DOHH2 (cell line): Measurements from ENCODE around the gene EPHB3.

ENCODE experiments used
- H3F3A ChIP-seq: fragments of 200-600 bp; sonication (generic), shearing (Covaris generic); 2 replicates; pipeline ENCODE4 v1.6.0; 2016; ENCODE audit warnings: antibody characterized with exemption, mild to moderate bottlenecking; ENCODE audit not compliant: control insufficient read depth, insufficient read depth
- H3K27ac ChIP-seq: fragments of 200-600 bp; sonication (generic); 2 replicates; pipeline ENCODE4 v1.5.1; 2014; ENCODE audit warnings: low read depth, mild to moderate bottlenecking, low read length, moderate library complexity
- H3K27me3 ChIP-seq: fragments of 200-600 bp; sonication (generic); 2 replicates; pipeline ENCODE4 v1.6.1; 2014; ENCODE audit warnings: mild to moderate bottlenecking, low read length, mixed read lengths; ENCODE audit not compliant: control insufficient read depth
- H3K36me3 ChIP-seq: fragments of 200-600 bp; sonication (generic); 2 replicates; pipeline ENCODE4 v1.6.1; 2014; ENCODE audit warnings: mild to moderate bottlenecking, low read length, moderate library complexity, mixed read lengths; ENCODE audit not compliant: control insufficient read depth
- H3K4me1 ChIP-seq: fragments of 200-600 bp; sonication (generic); 2 replicates; pipeline ENCODE4 v1.6.1; 2014; ENCODE audit warnings: mild to moderate bottlenecking, low read length, mixed read lengths; ENCODE audit not compliant: control insufficient read depth
- H3K4me2 ChIP-seq: fragments of 200-600 bp; sonication (generic); 2 replicates; pipeline ENCODE4 v1.6.0; 2014; ENCODE audit warnings: mild to moderate bottlenecking, low read length, moderate library complexity
- H3K4me3 ChIP-seq: fragments of 200-600 bp; sonication (generic); 2 replicates; pipeline ENCODE4 v1.5.1; 2014; ENCODE audit warnings: mild to moderate bottlenecking, low read length, mixed read lengths
- H3K79me2 ChIP-seq: fragments of 200-600 bp; sonication (generic); 2 replicates; pipeline ENCODE4 v1.6.1; 2014; ENCODE audit warnings: mild to moderate bottlenecking, low read length, mixed read lengths; ENCODE audit not compliant: control insufficient read depth
- H3K9me2 ChIP-seq: fragments of 200-600 bp; sonication (generic); replicated peaks from 2 replicates; pipeline ENCODE4 v1.6.1; 2014; ENCODE audit warnings: mild to moderate bottlenecking, low read length, mixed read lengths; ENCODE audit not compliant: control insufficient read depth
- H3K9me3 ChIP-seq: fragments of 200-600 bp; sonication (generic); 2 replicates; pipeline ENCODE4 v1.6.1; 2014; ENCODE audit warnings: antibody characterized with exemption, low read length, mixed read lengths; ENCODE audit not compliant: control insufficient read depth, insufficient read depth
- H4K20me1 ChIP-seq: fragments of 200-600 bp; sonication (generic); 2 replicates; pipeline ENCODE4 v1.6.0; 2014; ENCODE audit warnings: low read depth, mild to moderate bottlenecking, antibody characterized with exemption, low read length, moderate library complexity; ENCODE audit not compliant: control insufficient read depth, insufficient read depth
- CTCF ChIP-seq: fragments of 200-600 bp; sonication (generic); IDR thresholded peaks from one replicate; pipeline ENCODE4 v1.5.1; 2014; ENCODE audit warnings: antibody characterized with exemption, mild to moderate bottlenecking, low read depth, low read length; ENCODE audit not compliant: poor library complexity, severe bottlenecking
- EZH2phosphoT487 ChIP-seq: fragments of 200-600 bp; sonication (generic); IDR thresholded peaks from 2 replicates; pipeline ENCODE4 v1.6.1; 2017; ENCODE audit warnings: borderline replicate concordance, mild to moderate bottlenecking, antibody characterized with exemption, low read length, moderate library complexity, mixed read lengths

Gene EPHB3

DNA sequence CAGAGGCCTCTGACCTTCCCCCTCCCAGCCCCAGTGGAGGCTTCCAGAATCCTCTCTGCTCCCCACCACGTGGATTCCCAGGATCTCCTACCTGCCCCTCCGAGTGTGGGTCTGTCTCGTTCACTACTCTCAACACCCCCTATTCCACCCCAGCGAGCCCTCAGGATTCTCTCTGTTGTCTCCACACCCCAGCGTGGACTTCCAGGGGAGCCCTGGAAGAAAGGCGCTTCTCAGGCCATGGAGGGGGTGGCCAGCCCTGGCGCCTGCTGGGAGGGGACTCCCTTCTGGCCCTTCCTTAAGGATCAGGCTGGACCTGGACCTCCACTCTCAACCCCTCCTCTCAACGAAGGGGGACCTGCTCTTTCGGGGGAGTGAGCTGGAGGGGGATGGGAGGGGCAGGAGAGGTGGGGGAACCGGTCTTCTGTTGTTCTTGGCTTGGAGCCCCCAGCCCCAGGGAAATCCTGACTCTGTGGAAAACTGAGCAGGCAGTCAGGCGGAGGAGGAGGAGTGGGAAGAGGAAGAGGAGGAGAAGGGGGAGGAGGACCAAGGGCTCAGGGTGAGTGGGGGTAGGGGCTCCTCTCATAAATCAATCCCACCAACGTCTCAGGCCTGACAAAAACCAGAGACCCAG lies 32.9 kb downstream of the EPHB3 start:
- H3K9me3 ChIP-seq, result no peaks in the 10 kb centered on the region
- no peaks in the 10 kb centered on the region for H3K79me2 ChIP-seq
- H3K9me2 ChIP-seq, result no peaks in the 10 kb centered on the region
- no peak overlapping the region for H3K4me2 ChIP-seq
- H3K36me3 ChIP-seq, result no peaks in the 10 kb centered on the region
- no peaks in the 10 kb centered on the region for H3K4me1 ChIP-seq
- no peaks in the 10 kb centered on the region for H4K20me1 ChIP-seq
- no peaks in the 10 kb centered on the region for H3F3A ChIP-seq
- H3K27me3 ChIP-seq, result no peaks in the 10 kb centered on the region
- H3K4me3 ChIP-seq, result no peak overlapping the region
- H3K27ac ChIP-seq, result no peak overlapping the region
- TF ChIP-seq EZH2phosphoT487, result no peak
- TF ChIP-seq CTCF, result no peak

- Histone ChIP-seq H3K27ac (no peak overlapping the region), H3K9me3 (no peaks in the 10 kb centered on the region), H3K79me2 (no peaks in the 10 kb centered on the region), H3K36me3 (no peaks in the 10 kb centered on the region), H3F3A (no peaks in the 10 kb centered on the region), H3K4me3 (no peak overlapping the region), H3K4me2 (no peak overlapping the region), H3K9me2 (no peaks in the 10 kb centered on the region), H4K20me1 (no peaks in the 10 kb centered on the region), H3K4me1 (no peaks in the 10 kb centered on the region), H3K27me3 (no peaks in the 10 kb centered on the region)
- no peak for TF ChIP-seq EZH2phosphoT487
- no peak for TF ChIP-seq CTCF
These were observed 34.1 kb downstream of the EPHB3 start for GRCh38 chr3:184595726-184596125.

- Histone ChIP-seq H3K9me3 (no peaks in the 10 kb centered on the region), H4K20me1 (no peaks in the 10 kb centered on the region), H3K36me3 (no peaks in the 10 kb centered on the region), H3F3A (no peaks in the 10 kb centered on the region), H3K9me2 (no peaks in the 10 kb centered on the region), H3K4me2 (no peak overlapping the region), H3K27ac (no peak overlapping the region), H3K79me2 (no peaks in the 10 kb centered on the region), H3K27me3 (no peaks in the 10 kb centered on the region), H3K4me1 (no peaks in the 10 kb centered on the region), H3K4me3 (no peak overlapping the region)
- TF ChIP-seq EZH2phosphoT487, result no peak
- TF ChIP-seq CTCF, result no peak
These were observed 34.6 kb downstream of the EPHB3 start for GRCh38 chr3:184596233-184596632.
